ENCODE results near the gene LAMC1.

The LAMC1 gene

DNA sequence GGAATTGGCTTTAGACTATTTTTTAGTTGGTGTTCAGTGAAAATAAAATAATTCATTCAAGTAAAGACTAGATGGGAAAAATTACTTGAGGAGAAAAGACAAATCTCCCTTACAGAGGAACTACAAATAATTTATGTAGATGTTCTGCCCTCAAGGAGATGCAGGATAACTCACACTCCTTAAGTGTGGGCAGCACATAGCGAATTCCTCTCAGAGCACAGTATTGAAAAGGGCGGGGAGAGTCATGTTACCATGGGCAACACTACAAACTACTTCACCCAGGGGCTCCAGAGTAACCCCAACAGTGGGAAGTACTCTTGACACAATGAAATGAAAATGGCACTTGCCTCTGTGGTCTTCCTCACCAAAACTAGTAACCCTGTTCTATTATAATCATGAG is 142.2 kb downstream of the LAMC1 start:
- Mint-ChIP-seq H3K9me3 (no peaks in the 10 kb centered on the region), H3K36me3 (ENCODE audit: low read depth) (no peaks in the 10 kb centered on the region), H3K4me3 (peak overlapping the region; percentile 19), H3K27me3 (ENCODE audit: low read depth, poor library complexity) (no peaks in the 10 kb centered on the region), H3K27ac (peak overlapping the region; percentile 38), H3K4me1 (peaks cover 29% of the 10 kb centered on the region)
- DNase-seq = no peak
- TF ChIP-seq, protein P1, sequence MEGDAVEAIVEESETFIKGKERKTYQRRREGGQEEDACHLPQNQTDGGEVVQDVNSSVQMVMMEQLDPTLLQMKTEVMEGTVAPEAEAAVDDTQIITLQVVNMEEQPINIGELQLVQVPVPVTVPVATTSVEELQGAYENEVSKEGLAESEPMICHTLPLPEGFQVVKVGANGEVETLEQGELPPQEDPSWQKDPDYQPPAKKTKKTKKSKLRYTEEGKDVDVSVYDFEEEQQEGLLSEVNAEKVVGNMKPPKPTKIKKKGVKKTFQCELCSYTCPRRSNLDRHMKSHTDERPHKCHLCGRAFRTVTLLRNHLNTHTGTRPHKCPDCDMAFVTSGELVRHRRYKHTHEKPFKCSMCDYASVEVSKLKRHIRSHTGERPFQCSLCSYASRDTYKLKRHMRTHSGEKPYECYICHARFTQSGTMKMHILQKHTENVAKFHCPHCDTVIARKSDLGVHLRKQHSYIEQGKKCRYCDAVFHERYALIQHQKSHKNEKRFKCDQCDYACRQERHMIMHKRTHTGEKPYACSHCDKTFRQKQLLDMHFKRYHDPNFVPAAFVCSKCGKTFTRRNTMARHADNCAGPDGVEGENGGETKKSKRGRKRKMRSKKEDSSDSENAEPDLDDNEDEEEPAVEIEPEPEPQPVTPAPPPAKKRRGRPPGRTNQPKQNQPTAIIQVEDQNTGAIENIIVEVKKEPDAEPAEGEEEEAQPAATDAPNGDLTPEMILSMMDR (IDR thresholded peaks at IDR 0.05) = no peak

DNA sequence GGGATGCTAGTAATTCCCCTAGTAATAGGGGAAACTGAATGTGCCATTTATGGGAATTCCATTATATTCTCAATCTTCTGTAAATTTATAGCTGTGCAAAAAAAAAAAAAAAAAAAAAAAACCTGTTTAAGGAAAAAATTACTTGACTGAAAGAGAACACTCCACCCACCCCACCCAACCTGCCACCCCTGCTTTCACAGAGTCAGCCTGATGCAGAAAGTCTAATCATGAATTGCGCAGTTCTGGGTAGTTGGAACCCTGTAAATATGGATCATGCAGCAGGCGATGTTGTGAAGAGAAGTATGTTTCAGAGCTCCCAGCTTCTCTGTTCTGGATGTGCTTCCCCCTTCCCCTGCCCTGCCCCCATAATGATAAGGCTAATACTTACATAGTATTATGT is 143.2 kb downstream of the LAMC1 start:
- no peak for DNase-seq

DNA sequence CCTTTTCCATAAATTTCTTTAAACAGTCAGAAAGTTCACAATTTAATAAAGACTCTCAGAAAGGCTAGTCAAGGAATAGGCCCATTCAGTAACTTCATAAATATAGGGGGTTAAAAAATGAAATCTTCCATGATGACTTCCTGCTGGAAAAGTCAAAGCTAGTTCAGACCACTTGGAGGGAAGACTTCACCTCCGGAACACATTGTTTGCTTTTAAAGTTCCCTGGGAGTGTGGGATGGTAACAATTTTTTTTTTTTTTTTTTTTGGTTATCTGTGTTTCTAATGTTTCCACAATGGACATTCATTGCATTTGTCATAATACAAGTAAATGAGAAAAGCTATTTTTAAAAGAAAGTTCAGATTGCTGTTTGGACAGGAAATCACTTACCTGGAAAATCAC is 144.5 kb downstream of the LAMC1 start:
- Mint-ChIP-seq H3K4me1 (peaks cover 40% of the 10 kb centered on the region), H3K27me3 (ENCODE audit: low read depth, poor library complexity) (peaks cover 2% of the 10 kb centered on the region), H3K27ac (no peak overlapping the region), H3K9me3 (no peaks in the 10 kb centered on the region), H3K36me3 (ENCODE audit: low read depth) (no peaks in the 10 kb centered on the region), H3K4me3 (no peak overlapping the region)
- no peak for DNase-seq
- TF ChIP-seq, protein P1 (IDR thresholded peaks at IDR 0.05) = no peak

More for the DNA sequence above, 143.2 kb downstream of the LAMC1 start:
- H3K27ac Mint-ChIP-seq = no peak overlapping the region
- TF ChIP-seq, protein P1 (IDR thresholded peaks at IDR 0.05) = no peak
- H3K9me3 Mint-ChIP-seq = no peaks in the 10 kb centered on the region
- no peaks in the 10 kb centered on the region for H3K36me3 Mint-ChIP-seq (ENCODE audit: low read depth)
- no peak overlapping the region for H3K4me3 Mint-ChIP-seq
- peaks cover 30% of the 10 kb centered on the region for H3K4me1 Mint-ChIP-seq
- peaks cover 2% of the 10 kb centered on the region for H3K27me3 Mint-ChIP-seq (ENCODE audit: low read depth, poor library complexity)

DNA sequence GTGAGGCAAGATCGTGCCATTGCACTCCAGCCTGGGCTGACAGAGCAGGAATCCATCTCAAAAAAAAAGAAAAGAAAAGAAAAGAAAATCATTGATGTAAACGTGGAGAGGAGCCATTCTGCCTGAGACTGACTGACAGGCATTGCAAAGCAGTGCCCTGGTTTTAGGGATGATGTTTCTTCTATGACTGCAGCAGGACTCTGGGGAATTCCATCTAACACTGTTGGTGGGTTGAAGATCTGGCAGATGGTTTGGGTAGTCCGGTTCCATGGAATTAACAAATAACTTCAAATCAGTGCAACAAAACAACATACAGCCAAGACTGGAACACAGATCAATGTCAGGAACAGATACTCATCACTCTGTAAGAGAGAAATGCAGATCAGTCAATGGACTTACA is 145.1 kb downstream of the LAMC1 start:
- Mint-ChIP-seq H3K9me3 (no peaks in the 10 kb centered on the region), H3K4me3 (no peak overlapping the region), H3K27ac (no peak overlapping the region), H3K36me3 (ENCODE audit: low read depth) (no peaks in the 10 kb centered on the region), H3K4me1 (peaks cover 40% of the 10 kb centered on the region), H3K27me3 (ENCODE audit: low read depth, poor library complexity) (peaks cover 2% of the 10 kb centered on the region)
- no peak for DNase-seq
- TF ChIP-seq, protein P1 (IDR thresholded peaks at IDR 0.05) = no peak

DNA sequence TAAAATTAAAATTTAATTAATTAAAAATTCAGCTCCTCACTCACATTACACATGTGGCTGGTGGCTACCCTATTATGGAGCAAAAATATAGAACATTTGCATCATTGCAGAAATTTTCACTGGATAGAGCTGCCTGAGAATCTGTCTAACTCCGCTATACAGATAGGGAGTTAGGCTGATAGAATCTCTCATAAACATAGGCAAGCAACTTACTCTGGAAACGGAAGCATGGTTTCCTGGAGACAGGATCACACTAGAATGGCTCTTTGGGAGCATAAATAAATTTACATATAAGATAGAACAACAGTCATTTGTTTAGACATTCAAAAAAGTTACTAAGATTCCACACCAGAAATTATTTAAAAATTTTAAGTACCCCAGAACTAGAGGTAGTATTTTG is 150.6 kb downstream of the LAMC1 start:
- H3K36me3 Mint-ChIP-seq (ENCODE audit: low read depth) = no peaks in the 10 kb centered on the region
- H3K4me3 Mint-ChIP-seq = no peak overlapping the region
- H3K27ac Mint-ChIP-seq = no peak overlapping the region
- peaks cover 11% of the 10 kb centered on the region for H3K4me1 Mint-ChIP-seq
- TF ChIP-seq, protein P1 (IDR thresholded peaks at IDR 0.05) = no peak
- peaks cover 3% of the 10 kb centered on the region for H3K9me3 Mint-ChIP-seq
- H3K27me3 Mint-ChIP-seq (ENCODE audit: low read depth, poor library complexity) = peaks cover 2% of the 10 kb centered on the region
- DNase-seq = no peak

DNA sequence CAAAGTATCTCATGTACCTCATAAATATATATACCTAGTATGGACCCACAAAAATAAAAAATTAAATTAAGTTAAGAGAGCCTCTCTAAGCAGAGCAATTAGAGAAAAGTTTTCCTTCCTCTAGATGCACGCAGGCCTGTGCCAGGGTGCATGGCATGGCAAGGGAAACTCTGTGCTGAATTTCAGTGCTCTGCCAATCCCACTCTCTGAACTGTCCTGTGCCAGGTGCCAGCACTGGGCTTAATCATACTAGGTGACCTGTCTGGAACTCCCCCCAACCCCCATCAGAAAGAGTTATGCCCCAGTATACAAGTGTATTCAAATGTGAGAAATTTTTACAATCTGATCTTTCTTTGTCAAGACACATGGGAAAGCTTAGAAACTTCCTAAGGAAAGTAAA is 152.4 kb downstream of the LAMC1 start:
- TF ChIP-seq, protein P1 (IDR thresholded peaks at IDR 0.05) = no peak
- Mint-ChIP-seq H3K9me3 (peaks cover 3% of the 10 kb centered on the region), H3K4me3 (no peak overlapping the region), H3K36me3 (ENCODE audit: low read depth) (no peaks in the 10 kb centered on the region), H3K27me3 (ENCODE audit: low read depth, poor library complexity) (peaks cover under 1% of the 10 kb centered on the region), H3K27ac (no peak overlapping the region), H3K4me1 (peaks cover 17% of the 10 kb centered on the region)
- DNase-seq = no peak

All from nephron progenitor cell (in vitro differentiated cells).